H1 (cell line): ENCODE results near the gene BARHL1. TPM values are rescaled to one million over a fixed set of nuclear protein-coding genes. Genes with fewer than 3 reads are reported as not detected.

Source experiments
- CTCF ChIA-PET: fragments of 300-600 bp; sonication (Branson Sonifier 250); formaldehyde crosslinking; loops from one replicate; lab custom pipeline; 2021; ENCODE audit not compliant: partially characterized antibody; lab: Charles Lee
- POLR2A ChIA-PET: fragments of 300-600 bp; sonication (Branson Sonifier 250); formaldehyde crosslinking; loops from one replicate; lab custom pipeline; 2021; ENCODE audit warnings: inconsistent platforms; ENCODE audit not compliant: partially characterized antibody; lab: Charles Lee
- DNase-seq, 2 experiments: peaks; one replicate each; pipeline versions ENCODE4 v3.0.0 to v3.0.0-alpha.2; 2010 to 2022; ENCODE audit warnings: low spot score in 2 of 2, low read depth in 1 of 2, mixed read lengths in 1 of 2
- FAIRE-seq: peaks from 2 replicates; lab custom pipeline; 2011; peaks lifted over from hg19 to GRCh38; lab: Jason Lieb, UNC
- H2AFZ ChIP-seq: 2 replicates; pipeline ENCODE4 v1.8.1; 2012; ENCODE audit warnings: low read length, inconsistent platforms
- H2AK5ac ChIP-seq: 2 replicates; pipeline ENCODE4 v1.6.1; 2013; ENCODE audit warnings: low read depth, low read length
- H2BK120ac ChIP-seq: replicated peaks from 2 replicates; pipeline ENCODE3; 2013; ENCODE audit warnings: low read depth, low read length, inconsistent platforms
- H2BK12ac ChIP-seq: 2 replicates; pipeline ENCODE4 v1.6.1; 2013; ENCODE audit warnings: low read depth, low read length
- H2BK15ac ChIP-seq: 2 replicates; pipeline ENCODE4 v1.6.1; 2013; ENCODE audit warnings: low read length
- H2BK20ac ChIP-seq: 2 replicates; pipeline ENCODE4 v1.6.1; 2013; ENCODE audit warnings: low read length
- H2BK5ac ChIP-seq: 2 replicates; pipeline ENCODE4 v1.6.1; 2013; ENCODE audit warnings: low read depth, low read length
- H3K14ac ChIP-seq: 2 replicates; pipeline ENCODE4 v1.6.1; 2013; ENCODE audit warnings: inconsistent platforms; ENCODE audit not compliant: insufficient read length
- H3K18ac ChIP-seq: 2 replicates; pipeline ENCODE4 v1.6.1; 2013; ENCODE audit warnings: low read length; ENCODE audit errors: extremely low read depth
- H3K23ac ChIP-seq: 2 replicates; pipeline ENCODE4 v1.6.1; 2013; ENCODE audit warnings: inconsistent platforms; ENCODE audit not compliant: insufficient read length
- H3K23me2 ChIP-seq: 2 replicates; pipeline ENCODE4 v1.6.1; 2013; ENCODE audit warnings: low read depth, low read length
- H3K27ac ChIP-seq: 2 replicates; pipeline ENCODE4 v1.6.1; 2011; ENCODE audit warnings: low read depth, low read length, inconsistent platforms
- H3K27me3 ChIP-seq, 4 experiments: replicated peaks in 1 of 4; 1 replicate in 1 of 4; 2 replicates in 3 of 4; pipeline versions ENCODE4 v1.6.1 to v1.8.1; 2011 to 2013; ENCODE audit warnings: low read length in 3 of 4, mild to moderate bottlenecking in 3 of 4, inconsistent platforms in 2 of 4, mixed read lengths in 2 of 4, moderate library complexity in 1 of 4; ENCODE audit not compliant: control insufficient read depth in 3 of 4, insufficient read depth in 3 of 4; ENCODE audit errors: extremely low read depth in 1 of 4
- H3K36me3 ChIP-seq, 4 experiments: 2 replicates each; pipeline versions ENCODE4 v1.6.1 to v1.8.1; 2011 to 2013; ENCODE audit warnings: mild to moderate bottlenecking in 4 of 4, low read length in 3 of 4, moderate library complexity in 2 of 4, control low read depth in 1 of 4, inconsistent platforms in 1 of 4; ENCODE audit not compliant: insufficient read depth in 4 of 4, control insufficient read depth in 2 of 4
- H3K4ac ChIP-seq: replicated peaks from 2 replicates; pipeline ENCODE3; 2013; ENCODE audit warnings: low read length, low read depth, mixed read lengths, inconsistent platforms; ENCODE audit not compliant: insufficient read length
- H3K4me1 ChIP-seq, 4 experiments: replicated peaks in 1 of 4; 1 replicate in 1 of 4; 2 replicates in 3 of 4; pipeline versions ENCODE4 v1.6.1 to v1.8.1; 2011 to 2013; ENCODE audit warnings: low read length in 3 of 4, inconsistent platforms in 2 of 4, mixed read lengths in 1 of 4; ENCODE audit not compliant: insufficient read depth in 4 of 4, control insufficient read depth in 3 of 4
- H3K4me2 ChIP-seq, 2 experiments: 2 replicates each; pipeline versions ENCODE4 v1.6.1 to v1.8.1; 2011 to 2013; ENCODE audit warnings: low read depth in 2 of 2, low read length in 2 of 2, control low read depth in 1 of 2, inconsistent platforms in 1 of 2, mild to moderate bottlenecking in 1 of 2; ENCODE audit not compliant: insufficient read depth in 1 of 2
- H3K4me3 ChIP-seq, 4 experiments: fragments of 200-600, 300-600 bp in 1 of 4; sonication (generic), shearing (Covaris generic), sonication (Bioruptor Twin) in 1 of 4; 2 replicates each; pipeline versions ENCODE4 v1.5.1 to v1.8.1; 2011 to 2016; ENCODE audit warnings: low read length in 4 of 4, low read depth in 3 of 4, control low read depth in 2 of 4, inconsistent platforms in 2 of 4, mild to moderate bottlenecking in 2 of 4, mixed read lengths in 1 of 4, moderate library complexity in 1 of 4; ENCODE audit not compliant: insufficient read depth in 2 of 4; ENCODE audit errors: extremely low read depth in 1 of 4
- H3K56ac ChIP-seq: replicated peaks from 2 replicates; pipeline ENCODE3; 2013; ENCODE audit warnings: low read depth, mild to moderate bottlenecking, mixed read lengths, low read length, inconsistent platforms; ENCODE audit not compliant: insufficient read length
- H3K79me1 ChIP-seq: 2 replicates; pipeline ENCODE4 v1.6.1; 2013; ENCODE audit warnings: low read depth, low read length, control low read depth
- H3K79me2 ChIP-seq, 2 experiments: 2 replicates each; pipeline versions ENCODE4 v1.6.1 to v1.8.1; 2012 to 2013; ENCODE audit warnings: low read length in 2 of 2, mild to moderate bottlenecking in 2 of 2, inconsistent platforms in 1 of 2; ENCODE audit not compliant: insufficient read depth in 2 of 2, control insufficient read depth in 1 of 2
- H3K9ac ChIP-seq, 4 experiments: replicated peaks in 1 of 4; 1 replicate in 1 of 4; 2 replicates in 3 of 4; pipeline versions ENCODE4 v1.6.1 to v1.8.1; 2011 to 2013; ENCODE audit warnings: low read depth in 3 of 4, low read length in 3 of 4, control low read depth in 2 of 4, mild to moderate bottlenecking in 2 of 4, moderate library complexity in 2 of 4, inconsistent platforms in 1 of 4; ENCODE audit errors: extremely low read depth in 1 of 4
- H3K9me3 ChIP-seq, 2 experiments: 2 replicates each; pipeline versions ENCODE4 v1.6.1 to v1.8.1; 2012 to 2013; ENCODE audit warnings: mild to moderate bottlenecking in 2 of 2, moderate library complexity in 2 of 2, control low read depth in 1 of 2, inconsistent platforms in 1 of 2, low read depth in 1 of 2, low read length in 1 of 2, mixed read lengths in 1 of 2; ENCODE audit not compliant: insufficient read depth in 2 of 2
- H4K20me1 ChIP-seq, 2 experiments: replicated peaks in 1 of 2; 2 replicates each; pipeline versions ENCODE3 to v1.8.1; 2011 to 2013; ENCODE audit warnings: inconsistent platforms in 2 of 2, low read length in 2 of 2, mild to moderate bottlenecking in 1 of 2; ENCODE audit not compliant: insufficient read depth in 2 of 2, control insufficient read depth in 1 of 2
- H4K5ac ChIP-seq: 2 replicates; pipeline ENCODE4 v1.6.1; 2013; ENCODE audit warnings: low read length, low read depth, mixed read lengths, inconsistent platforms; ENCODE audit not compliant: insufficient read length
- H4K8ac ChIP-seq: 2 replicates; pipeline ENCODE4 v1.8.0; 2013; ENCODE audit warnings: mild to moderate bottlenecking, moderate library complexity, low read length, inconsistent platforms; ENCODE audit not compliant: insufficient read depth; ENCODE audit errors: extremely low read depth
- H4K91ac ChIP-seq: replicated peaks from 2 replicates; pipeline ENCODE3; 2013; ENCODE audit warnings: low read length, mixed read lengths, inconsistent platforms; ENCODE audit not compliant: insufficient read length
- CBX8 ChIP-seq: fragments of 300-800, 300-1000 bp; sonication (generic); IDR thresholded peaks from 2 replicates; pipeline ENCODE4 v1.7.1; 2016; ENCODE audit warnings: low read depth, low read length, borderline replicate concordance
- CEBPB ChIP-seq: IDR thresholded peaks from 2 replicates; pipeline ENCODE4 v1.6.1; 2012; ENCODE audit warnings: low read depth, low read length
- KDM1A ChIP-seq: fragments of 200-600, 300-600 bp; sonication (generic); IDR thresholded peaks from 2 replicates; pipeline ENCODE4 v1.7.1; 2016; ENCODE audit warnings: mild to moderate bottlenecking, low read length, borderline replicate concordance
- NANOG ChIP-seq: IDR thresholded peaks from 2 replicates; pipeline ENCODE4 v1.6.1; 2011; ENCODE audit warnings: low read length, low read depth, mild to moderate bottlenecking, inconsistent platforms; ENCODE audit not compliant: insufficient read depth, poor library complexity, severe bottlenecking
- NRF1 ChIP-seq: IDR thresholded peaks from 2 replicates; pipeline ENCODE4 v1.6.1; 2011; ENCODE audit warnings: mild to moderate bottlenecking, low read depth, low read length, improper control_type of control experiment
- PHF8 ChIP-seq: fragments of 200-600 bp; sonication (generic); conservative IDR thresholded peaks from 2 replicates; pipeline ENCODE4 v1.7.1; 2012; ENCODE audit warnings: low read depth, mild to moderate bottlenecking, inconsistent platforms, low read length, moderate library complexity
- SP4 ChIP-seq: IDR thresholded peaks from 2 replicates; pipeline ENCODE4 v1.6.1; 2012; ENCODE audit warnings: low read length, inconsistent platforms
- YY1 ChIP-seq: IDR thresholded peaks from 2 replicates; pipeline ENCODE4 v1.6.1; 2011; ENCODE audit warnings: low read depth, mild to moderate bottlenecking, low read length
- WGBS, 2 experiments: shearing (Covaris generic) in 1 of 2; methylation state at CpG; one replicate each; pipeline versions ENCODE4 v1.1.6 to v1.1.7; 2013 to 2015; ENCODE audit warnings: low lambda C conversion rate in 2 of 2, mixed read lengths in 2 of 2, inconsistent platforms in 1 of 2, low coverage in 1 of 2, missing lambda C conversion rate in 1 of 2; ENCODE audit not compliant: insufficient replicate concordance in 2 of 2, insufficient coverage in 1 of 2, insufficient read length in 1 of 2; ENCODE audit errors: extremely low coverage in 1 of 2, missing lambda C conversion rate in 1 of 2; 5-methylcytosine and 5-hydroxymethylcytosine counted together
- polyA plus RNA-seq, 7 experiments: library from polyadenylated mRNA; depleted of rRNA in 3 of 7; stranded (reverse) in 5 of 7; unstranded in 2 of 7; fragments of >200 nt in 5 of 7; fragments of 200-250 nt in 2 of 7; gene quantifications; 1 replicate in 5 of 7; 2 replicates in 1 of 7; 4 replicates in 1 of 7; pipeline versions ENCODE4 v1.2.1 to v1.2.3, GENCODE V29; 2011 to 2013; ENCODE audit warnings: missing spikeins in 2 of 7, mixed read lengths in 2 of 7
- total RNA-seq: library from RNA; stranded (reverse); fragmentation: NEBNext Ultra II Directional; extraction: Animal tissue kit (Norgen Biotek cat#: 25700); gene quantifications from 2 replicates; pipeline ENCODE4 v1.2.1, GENCODE V29; 2021
- TF ChIP-seq, protein P1 (sequence below): IDR thresholded peaks from 2 replicates; pipeline ENCODE4 v1.6.1; 2012; ENCODE audit warnings: inconsistent platforms
- TF ChIP-seq, protein P2 (sequence below), 3 experiments: IDR thresholded peaks; 1 replicate in 2 of 3; 2 replicates in 1 of 3; pipeline versions ENCODE4 v1.5.1 to v1.6.1; 2011; ENCODE audit warnings: low read length in 3 of 3, mild to moderate bottlenecking in 3 of 3, inconsistent platforms in 2 of 3, low read depth in 1 of 3, moderate library complexity in 1 of 3; ENCODE audit not compliant: insufficient read depth in 1 of 3; ENCODE audit errors: control extremely low read depth in 1 of 3

BARHL1 gene
- total and polyA plus RNA-seq, 2 of the 8 experiments (the other 6 are each of a cell fraction or from before 2014, with no cell fraction given): not detected

DNA sequence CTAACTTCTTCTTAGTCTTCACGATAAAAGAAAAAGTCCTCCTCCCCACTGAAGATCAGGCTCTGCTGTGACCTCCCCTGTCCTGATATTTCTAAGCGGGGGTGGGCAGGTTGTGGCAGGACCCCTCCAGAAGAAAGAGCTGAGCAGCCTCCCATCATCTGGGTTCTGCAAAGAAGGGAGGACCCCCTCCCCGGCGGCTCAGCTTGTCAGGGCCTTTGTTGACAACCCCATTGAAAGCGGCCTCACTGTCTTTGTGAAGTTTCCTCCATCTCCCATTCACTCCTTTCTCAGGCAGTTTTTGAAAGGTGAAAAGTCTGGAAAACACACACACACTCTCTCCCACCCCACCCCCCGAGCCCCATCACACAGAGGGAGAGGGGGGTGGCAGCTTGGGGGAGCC, 26.2 kb upstream of the BARHL1 start:
- POLR2A ChIA-PET: interaction anchor here (1.0 kb wide), 1 partner anchor 11 kb away, joined by 3 read pairs; no protein-coding TSS in a partner anchor
- peaks cover 0 to 2% of the 10 kb centered on the region in 2 experiments; a peak in 1 of 4 replicates for H3K9me3 ChIP-seq
- H4K20me1 ChIP-seq: peaks cover 0 to 2% of the 10 kb centered on the region in 2 experiments
- H3K4me2 ChIP-seq: no peak overlapping the region
- H3K79me2 ChIP-seq: no peaks in the 10 kb centered on the region
- H2BK5ac ChIP-seq: no peak overlapping the region
- H3K27ac ChIP-seq: no peak overlapping the region
- TF ChIP-seq NRF1 (no peak), CEBPB (no peak), KDM1A (no peak), NANOG (no peak), PHF8 (no peak), CBX8 (no peak), YY1 (no peak), SP4 (no peak)
- TF ChIP-seq, protein P1, sequence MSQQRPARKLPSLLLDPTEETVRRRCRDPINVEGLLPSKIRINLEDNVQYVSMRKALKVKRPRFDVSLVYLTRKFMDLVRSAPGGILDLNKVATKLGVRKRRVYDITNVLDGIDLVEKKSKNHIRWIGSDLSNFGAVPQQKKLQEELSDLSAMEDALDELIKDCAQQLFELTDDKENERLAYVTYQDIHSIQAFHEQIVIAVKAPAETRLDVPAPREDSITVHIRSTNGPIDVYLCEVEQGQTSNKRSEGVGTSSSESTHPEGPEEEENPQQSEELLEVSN: no peak
- TF ChIP-seq, protein P2, sequence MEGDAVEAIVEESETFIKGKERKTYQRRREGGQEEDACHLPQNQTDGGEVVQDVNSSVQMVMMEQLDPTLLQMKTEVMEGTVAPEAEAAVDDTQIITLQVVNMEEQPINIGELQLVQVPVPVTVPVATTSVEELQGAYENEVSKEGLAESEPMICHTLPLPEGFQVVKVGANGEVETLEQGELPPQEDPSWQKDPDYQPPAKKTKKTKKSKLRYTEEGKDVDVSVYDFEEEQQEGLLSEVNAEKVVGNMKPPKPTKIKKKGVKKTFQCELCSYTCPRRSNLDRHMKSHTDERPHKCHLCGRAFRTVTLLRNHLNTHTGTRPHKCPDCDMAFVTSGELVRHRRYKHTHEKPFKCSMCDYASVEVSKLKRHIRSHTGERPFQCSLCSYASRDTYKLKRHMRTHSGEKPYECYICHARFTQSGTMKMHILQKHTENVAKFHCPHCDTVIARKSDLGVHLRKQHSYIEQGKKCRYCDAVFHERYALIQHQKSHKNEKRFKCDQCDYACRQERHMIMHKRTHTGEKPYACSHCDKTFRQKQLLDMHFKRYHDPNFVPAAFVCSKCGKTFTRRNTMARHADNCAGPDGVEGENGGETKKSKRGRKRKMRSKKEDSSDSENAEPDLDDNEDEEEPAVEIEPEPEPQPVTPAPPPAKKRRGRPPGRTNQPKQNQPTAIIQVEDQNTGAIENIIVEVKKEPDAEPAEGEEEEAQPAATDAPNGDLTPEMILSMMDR (IDR thresholded peaks at IDR 0.05; ENCODE audit: control extremely low read depth in 1 of 3, insufficient read depth in 1 of 3, low read depth in 1 of 3, low read length in 3 of 3): no peak
- TF ChIP-seq, all 59 proteins: peak for 0
- no peak overlapping the region for H4K5ac ChIP-seq
- CTCF ChIA-PET: interaction anchor here (1.2 to 1.3 kb wide), 2 partner anchors 9 to 19 kb away, joined by 4 read pairs; no protein-coding TSS in a partner anchor
- no peak overlapping the region for H3K23ac ChIP-seq
- H3K27me3 ChIP-seq: no peaks in the 10 kb centered on the region
- H3K4ac ChIP-seq: no peak overlapping the region
- no peaks in the 10 kb centered on the region; the same call in 1 of the 2 replicates for H3K23me2 ChIP-seq
- 82% methylated on average over 5 of the region's 6 CpGs; no CpG with 5 or more reads in 1 of the 2 experiments for WGBS, 2 experiments
- no peak overlapping the region for H4K8ac ChIP-seq
- H2AK5ac ChIP-seq: no peak overlapping the region
- no peak overlapping the region for H2BK15ac ChIP-seq
- no peaks in the 10 kb centered on the region for H3K79me1 ChIP-seq
- H3K18ac ChIP-seq: no peak overlapping the region
- no peak overlapping the region for H2BK12ac ChIP-seq
- H3K4me1 ChIP-seq: peaks cover 0 to 3% (median 0%) of the 10 kb centered on the region in 4 experiments; a peak in 1 of 7 replicates
- FAIRE-seq: no peak
- DNase-seq: no peak
- H3K14ac ChIP-seq: no peak overlapping the region
- no peak overlapping the region for H2BK20ac ChIP-seq
- no peak overlapping the region for H2BK120ac ChIP-seq
- no peak overlapping the region for H4K91ac ChIP-seq
- H2AFZ ChIP-seq: no peak overlapping the region
- no peak overlapping the region for H3K9ac ChIP-seq
- H3K4me3 ChIP-seq: no peak overlapping the region
- H3K56ac ChIP-seq: no peak overlapping the region
- no peaks in the 10 kb centered on the region for H3K36me3 ChIP-seq
